GM18873 (cell line): Measurements from ENCODE around the gene KCTD13.
"Not testable (repeated sequence)": the region's sequence is repeated elsewhere in the genome, so short reads cannot be mapped to it uniquely, and the experiment has no call there.

Experiments
- ATAC-seq: cut with Tn5 transposase; IDR thresholded peaks from one replicate; pipeline ENCODE4 v1.9.1; 2021; ENCODE audit warnings: mild to moderate bottlenecking, moderate library complexity, moderate number of reproducible peaks; ENCODE audit not compliant: unreplicated experiment, low FRiP score

The KCTD13 gene

DNA sequence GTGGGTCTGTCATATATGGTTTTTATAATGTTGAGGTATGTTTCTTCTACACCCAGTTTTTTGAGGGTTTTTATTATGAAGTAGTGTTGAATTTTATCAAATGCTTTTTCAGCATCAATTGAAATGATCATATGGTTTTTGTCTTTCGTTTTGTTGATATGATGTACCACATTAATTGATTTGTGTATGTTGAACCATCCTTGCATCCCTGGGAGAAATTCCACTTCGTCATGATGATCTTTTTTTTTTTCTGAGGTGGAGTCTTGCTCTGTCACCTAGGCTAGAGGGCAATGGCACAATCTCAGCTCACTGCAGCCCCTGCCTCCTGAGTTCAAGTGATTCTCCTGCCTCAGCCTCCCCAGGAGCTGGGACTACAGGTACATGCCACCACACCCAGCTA, 21.9 kb upstream of the KCTD13 start:
- ATAC-seq: no peak

DNA sequence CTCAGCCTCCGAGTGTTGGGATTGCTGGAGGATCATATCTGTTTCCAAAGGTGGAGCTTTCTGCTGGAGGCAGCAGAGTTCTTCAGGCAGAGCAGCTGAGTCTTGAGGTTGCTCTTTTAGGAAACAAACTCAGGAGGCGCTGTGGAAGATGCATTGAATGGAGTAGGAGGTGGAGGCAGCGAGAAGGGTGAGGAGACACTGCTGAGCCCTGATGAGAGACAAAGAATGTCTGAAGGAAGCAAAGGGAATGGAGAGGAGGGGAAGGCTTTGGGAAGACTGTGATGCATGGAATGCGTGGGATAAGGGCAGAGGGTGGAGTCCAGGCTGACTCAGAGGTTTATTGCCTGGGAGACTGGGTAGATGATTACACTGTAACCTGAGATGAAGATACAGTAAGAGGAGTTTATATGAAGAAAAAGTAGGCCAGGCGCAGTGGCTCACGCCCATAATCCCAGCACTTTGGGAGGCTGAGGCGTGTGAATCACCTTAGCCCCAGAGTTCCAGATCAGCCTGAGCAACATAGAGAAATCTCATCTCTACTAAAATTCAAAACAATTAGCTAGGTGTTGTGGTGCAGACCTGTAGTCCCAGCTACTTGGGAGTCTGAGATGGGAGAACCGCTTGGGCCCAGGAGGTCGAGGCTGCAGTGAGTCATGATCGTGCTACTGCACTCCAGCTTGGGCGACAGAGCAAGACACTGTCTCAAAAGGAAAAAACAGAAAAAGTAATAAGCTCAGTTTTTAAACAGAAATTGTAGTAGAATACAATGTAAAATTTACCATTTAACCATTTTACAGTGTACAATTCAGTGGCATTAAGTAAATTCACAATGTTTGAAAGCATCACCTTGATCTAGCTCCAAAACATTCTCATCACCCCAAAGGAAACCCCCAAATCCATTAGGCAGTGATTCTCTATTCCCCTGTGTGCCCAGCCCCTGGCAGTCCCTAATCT, 18.1 kb upstream of the KCTD13 start:
- no peak for ATAC-seq

DNA sequence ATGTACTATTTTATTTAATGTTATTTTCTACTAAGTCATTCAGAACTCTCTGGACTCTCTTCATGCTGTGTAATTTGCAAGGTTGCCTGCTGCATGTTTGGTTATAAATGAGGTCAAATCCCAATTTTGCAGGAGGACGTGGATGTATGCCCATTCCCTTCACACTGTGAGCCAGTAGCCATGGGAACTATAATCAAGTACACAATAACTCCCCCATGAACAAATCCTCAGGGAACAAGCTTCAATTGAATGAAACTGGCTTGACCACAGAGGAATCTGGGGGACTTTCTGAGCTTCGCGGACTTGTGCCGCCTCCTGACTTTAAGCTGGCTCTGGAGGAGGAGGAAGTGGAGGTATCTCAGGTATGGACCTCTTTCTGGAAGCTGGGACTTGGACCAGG, 14.6 kb upstream of the KCTD13 start:
- ATAC-seq: no peak

DNA sequence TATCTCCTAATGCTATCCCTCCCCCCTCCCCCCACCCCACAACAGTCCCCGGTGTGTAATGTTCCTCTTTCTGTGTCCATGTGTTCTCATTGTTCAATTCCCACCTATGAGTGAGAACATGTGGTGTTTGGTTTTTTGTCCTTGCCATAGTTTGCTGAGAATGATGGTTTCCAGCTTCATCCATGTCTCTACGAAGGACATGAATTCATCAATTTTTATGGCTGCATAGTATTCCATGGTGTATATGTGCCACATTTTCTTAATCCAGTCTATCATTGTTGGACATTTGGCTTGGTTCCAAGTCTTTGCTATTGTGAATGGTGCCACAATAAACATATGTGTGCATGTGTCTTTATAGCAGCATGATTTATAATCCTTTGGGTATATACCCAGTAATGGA, 5.7 kb upstream of the KCTD13 start:
- ATAC-seq: not testable (repeated sequence)

DNA sequence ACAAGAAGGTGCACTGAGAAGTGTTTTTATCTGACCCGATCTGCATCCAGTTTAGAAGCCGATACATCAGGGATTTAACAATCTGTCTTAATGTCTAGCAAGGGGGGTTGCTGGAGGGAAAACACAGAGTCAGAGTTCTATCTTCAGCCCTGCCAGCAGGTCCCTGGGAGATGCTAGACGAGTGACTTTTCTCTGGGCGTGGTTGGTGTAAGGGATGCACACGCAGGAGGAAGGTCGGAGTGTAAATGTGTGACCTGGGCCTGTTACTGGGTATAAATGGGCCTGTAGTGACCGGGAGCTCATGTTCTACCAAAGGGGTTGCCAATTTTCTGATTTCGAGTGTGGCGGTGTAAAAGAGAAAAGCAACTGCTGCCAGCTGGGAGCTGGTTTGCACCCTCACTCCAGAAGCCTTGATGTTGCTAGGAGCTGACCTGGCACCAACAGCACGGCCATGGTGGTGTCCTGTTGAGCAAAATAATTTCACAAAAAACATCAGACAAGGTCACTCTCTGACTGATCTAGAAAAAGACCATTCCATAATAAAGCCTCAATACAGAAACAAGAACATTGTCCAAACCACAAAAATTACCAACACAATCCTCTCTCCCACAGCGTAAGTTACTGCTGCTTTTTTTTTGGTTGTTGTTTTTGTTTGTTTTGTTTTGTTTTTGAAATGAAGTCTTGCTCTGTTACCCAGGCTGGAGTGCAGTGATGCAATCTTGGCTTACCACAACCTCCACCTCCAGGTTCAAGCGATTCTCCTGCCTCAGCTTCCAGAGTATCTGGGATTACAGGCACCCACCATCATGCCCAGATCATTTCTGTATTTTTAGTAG, 1.3 kb upstream of the KCTD13 start:
- no peak for ATAC-seq

DNA sequence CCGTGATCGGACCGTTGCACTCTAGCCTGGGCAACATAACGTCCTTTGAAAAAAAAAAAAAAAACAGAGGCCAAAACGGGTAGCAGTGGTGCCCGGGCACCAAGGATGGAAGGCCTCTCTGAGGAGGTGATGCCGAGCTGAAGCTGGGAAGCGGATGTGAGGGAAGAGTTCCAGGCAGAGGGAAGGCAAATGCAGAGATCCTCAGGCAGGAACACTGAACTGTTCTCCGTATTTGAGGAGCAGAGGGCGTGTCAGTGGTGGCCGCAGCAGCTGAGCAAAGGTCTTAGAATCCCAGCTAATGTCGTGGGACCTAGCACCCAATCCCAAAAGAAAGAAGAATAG, 656 bp upstream of the KCTD13 start:
- ATAC-seq: peak; percentile 19

DNA sequence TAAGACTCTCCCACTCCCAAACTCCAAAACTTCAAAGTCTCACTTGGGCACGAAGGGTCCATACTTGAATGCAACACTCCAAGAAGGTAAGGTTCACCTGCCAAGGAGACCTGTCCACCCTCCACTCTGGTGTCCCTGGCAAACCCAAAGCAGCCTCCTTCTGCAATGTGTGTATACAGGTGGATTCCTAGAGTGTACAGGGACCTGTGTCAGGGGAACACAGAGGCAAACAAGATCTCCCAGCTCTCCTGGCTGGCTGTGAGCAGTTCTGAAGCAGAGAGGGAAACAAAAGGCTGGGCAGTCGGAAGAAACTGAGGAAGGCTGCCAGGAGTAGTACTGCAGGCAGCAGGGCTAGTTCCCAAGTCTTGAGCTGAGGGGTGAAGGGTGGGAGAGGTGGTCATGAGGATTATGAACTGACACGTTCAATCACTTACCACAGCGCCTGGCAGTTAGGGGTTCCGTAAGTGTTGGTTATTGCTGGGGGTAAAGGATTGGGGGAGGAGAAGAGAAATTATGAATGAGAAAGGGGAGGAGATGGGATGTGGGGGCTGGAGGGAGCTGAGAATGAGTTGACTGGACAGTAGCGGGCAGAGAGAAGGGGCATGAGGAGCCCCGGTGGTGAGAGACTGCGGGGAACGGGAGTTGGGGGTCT, 795 bp downstream of the KCTD13 start:
- ATAC-seq: no peak

DNA sequence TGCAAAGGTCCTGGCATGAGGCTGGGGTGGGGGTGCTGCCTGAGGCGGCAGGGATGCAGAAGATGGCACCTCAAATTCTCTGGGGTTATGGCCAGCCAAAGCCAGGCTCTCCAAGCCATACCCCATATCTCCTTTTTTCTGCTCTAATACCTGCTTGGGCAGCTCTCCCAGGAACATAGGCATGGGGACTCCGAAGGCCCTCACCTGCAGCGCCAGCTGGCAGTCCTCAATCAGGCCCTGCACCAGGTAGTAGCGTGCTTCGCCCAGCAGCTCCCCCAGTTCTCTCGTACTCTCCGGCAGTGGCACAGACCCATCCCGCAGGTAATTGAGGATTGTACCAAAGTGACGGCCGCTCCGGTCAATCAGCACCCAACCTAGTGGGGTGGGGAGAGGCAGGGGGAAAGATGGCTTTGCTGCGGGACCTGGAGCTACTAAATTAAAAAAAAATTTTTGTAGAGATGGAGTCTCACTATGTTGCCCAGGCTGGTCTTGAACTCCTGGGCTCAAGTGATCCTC, 3.0 kb downstream of the KCTD13 start:
- ATAC-seq: no peak

DNA sequence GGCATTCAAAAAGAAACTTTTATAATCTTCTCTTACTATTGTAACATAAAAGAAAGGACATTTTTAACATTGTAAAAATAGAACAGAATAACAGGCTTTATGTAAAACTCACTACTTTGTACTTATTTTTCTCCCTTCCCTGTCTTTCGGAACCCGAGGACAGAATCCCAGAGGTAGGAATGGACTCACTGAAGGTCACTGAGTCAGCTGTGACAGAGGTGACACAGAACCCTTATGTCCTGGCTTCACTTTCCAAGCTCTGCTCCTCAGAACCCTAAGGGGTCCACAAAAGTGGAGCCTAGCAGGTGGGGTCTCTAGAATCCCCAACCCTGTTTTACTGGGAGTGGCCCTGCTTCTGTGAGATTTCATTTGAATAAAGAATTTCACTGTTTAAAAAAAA, 3.7 kb downstream of the KCTD13 start:
- no peak for ATAC-seq

DNA sequence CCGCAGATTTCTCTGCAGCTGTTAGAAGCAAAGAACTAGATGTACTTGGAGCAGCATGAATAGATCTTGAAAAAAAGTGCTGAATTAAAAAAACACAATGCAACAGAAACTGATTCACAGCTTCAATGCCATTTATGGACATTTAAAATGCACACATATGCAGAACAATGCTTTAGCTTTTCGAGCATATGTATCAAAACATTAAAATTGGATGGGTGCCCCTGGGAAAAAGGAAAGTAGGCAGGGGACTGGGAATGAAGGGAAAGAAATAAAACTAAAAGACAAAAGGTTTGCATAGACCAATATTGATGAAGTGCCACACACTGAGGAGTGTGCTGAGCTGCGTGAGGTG, 5.0 kb downstream of the KCTD13 start:
- ATAC-seq: no peak

DNA sequence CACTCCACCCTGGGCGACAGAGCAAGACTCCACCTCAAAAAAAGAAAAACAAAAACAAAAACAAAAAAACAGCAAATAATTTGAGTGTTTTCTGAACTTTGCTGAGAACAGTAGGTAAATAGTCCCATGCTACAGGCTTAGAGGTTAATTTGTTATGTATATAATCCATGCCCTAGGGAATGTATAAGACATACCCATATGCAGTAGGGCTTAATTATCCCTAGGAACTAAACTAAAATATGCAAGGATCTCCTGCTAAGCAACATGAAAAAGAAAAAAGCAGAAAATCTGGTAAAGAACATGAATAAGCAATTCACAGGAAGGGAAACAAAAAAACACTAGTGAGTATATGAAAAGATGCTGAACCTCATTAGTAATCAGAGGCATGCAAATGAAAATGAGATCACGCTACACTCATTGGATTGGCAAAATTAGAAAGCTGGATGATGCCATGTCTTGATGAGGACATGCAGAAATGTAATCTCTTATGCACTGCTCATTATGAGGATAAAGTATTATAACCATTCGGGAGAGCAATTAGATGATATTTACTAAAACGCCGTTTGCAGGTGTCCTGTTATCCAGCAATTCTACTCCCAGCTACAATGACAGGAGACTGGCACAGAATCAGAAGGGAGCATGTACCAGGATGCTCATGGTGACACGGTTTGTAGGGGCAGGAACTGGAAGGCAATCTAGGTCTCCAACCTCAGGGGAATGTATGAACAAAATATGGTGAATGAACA, 5.6 kb downstream of the KCTD13 start:
- ATAC-seq: no peak

DNA sequence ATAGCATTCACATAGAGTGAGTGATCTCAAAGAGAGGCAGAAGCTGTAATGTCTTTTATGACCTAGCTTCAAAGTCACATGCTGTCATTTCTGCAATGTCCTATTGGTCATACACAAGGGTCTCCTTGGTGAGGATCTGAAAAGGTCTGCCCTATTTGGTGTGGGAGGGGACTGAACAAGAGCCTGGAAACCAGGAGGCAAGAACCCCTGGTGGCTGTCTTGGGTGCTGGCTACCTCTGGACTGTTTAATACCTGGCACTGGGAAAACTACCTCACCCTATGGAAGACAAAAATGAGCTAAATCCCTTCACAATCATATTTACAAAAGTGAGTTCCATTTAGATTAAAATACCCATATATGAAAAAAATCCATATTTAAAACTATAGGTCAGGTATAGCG, 9.0 kb downstream of the KCTD13 start:
- no peak for ATAC-seq

DNA sequence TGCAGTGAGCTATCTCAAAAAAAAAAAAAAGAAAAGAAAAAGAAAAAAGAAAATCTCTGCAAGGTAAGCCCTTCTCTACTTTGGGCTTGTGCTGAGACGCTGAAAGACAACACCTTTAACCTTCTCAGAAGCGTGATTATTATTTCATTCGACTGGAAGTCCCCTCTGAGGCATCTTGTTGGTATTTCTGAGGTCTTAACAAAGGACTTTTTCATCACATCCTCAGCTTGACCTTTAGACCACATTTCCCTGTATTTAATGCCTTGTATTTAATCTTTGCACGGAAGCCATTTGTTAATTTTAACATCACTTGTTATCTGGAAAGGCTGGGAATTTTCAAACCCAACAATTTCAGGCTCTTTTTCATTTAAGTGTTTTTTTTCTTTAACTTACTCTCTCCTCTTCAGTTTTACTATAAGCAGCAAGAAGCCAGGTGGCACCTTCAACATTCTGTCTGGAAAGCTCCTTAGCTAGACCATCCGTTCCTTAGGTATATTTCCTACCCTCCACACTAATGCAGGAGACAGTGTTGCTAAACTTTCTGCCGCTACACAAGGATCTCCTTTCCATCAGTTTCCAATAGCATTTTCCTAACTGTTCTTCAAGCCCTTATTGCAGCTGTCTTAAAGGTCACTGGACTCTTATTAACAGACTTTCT, 10.3 kb downstream of the KCTD13 start:
- no peak for ATAC-seq

DNA sequence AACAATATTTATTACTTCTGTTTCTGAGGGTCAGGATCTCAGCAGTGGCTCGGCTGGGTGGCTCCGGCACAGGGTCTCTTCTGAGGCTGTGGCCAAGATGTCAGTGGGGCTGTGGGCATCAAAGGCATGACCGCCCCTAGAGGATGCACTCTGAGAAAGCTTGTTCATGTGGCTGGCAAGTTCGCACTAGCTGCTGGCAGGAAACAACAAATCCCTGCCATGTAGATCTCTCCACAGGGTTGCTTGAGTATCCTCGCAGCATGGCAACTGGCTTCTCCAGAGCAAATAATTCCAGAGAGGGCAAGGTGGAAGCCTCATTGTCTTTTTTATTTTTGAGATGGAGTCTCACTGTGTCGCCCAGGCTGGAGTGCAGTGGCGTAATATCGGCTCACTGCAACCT, 12.5 kb downstream of the KCTD13 start:
- ATAC-seq: no peak

DNA sequence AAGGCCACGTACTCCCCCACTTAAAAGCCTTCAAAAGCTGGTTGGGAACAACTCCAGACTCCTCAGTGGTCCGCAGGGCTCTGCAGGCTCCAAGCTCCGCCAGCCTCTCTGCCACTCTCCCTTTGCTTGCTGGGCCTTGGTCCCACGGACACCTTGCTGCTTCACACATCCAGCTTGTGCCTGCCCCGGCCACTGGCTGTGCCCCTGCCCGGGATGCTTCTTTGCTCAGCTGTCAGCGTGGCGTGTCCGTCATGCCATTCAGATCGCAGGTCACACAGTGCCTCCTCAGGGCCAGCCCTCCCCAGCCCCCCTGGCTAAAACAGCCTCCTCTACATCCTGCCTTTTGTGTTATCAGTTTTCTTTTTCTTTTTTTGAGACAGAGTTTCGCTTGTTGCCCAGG, 13.9 kb downstream of the KCTD13 start:
- ATAC-seq: no peak

DNA sequence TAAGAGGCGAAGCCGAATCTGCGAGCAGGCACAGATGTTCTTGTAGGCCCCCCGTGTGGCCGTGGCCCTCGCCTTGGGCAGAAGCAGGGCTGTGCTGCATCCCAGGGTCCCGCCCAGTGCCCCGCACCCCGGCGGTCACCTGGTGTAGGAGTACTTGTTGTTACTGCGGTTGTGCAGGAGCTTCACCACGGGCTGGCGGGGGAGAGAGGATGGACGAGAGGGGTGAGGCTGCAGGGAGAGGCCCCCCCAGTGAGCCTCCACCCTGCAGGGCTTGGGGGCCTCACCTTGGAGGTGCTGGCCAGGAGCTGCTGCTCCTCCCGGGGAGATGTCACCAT, 14.4 kb downstream of the KCTD13 start:
- ATAC-seq: no peak

DNA sequence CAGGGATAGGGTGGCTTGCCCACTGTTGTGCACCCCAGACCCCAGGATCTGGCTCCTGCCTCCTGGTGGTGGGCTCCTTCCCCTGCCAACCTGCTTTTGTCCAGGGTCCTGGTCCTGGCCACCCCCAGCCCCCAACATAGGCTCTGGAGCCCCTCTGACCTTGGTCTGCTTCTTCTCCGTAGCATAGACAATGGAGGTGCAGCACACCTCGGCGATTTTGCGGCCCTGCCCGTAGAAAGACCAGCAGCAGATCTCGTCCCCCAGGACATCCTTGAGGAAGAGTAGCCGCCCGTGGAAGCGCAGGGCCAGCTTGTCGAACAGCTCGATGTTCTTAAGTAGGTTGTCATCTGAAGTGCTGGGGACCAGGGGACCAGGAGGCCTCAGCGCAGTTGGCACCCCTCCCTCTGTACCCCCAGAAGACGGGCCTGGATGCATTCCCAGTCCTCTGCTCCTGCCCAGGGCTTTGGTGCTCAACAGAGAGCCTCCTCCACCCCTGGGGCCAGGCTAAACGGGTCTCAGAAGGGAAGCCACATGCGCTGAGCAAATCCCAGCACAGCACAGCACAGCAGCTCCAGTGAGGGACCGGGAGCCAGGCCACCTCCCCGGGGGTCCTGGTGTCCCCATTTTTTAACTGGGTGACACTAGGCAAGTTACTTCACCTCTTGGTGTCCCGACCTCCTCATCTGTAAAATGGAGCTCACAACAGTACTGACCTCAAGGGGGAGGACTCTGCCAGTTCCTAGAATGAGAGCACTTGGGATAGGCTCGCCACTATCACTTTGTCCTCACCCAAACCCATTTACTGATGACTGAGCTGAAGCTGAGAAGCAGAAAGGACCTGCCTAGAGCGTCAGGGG, 15.0 kb downstream of the KCTD13 start:
- ATAC-seq: no peak

DNA sequence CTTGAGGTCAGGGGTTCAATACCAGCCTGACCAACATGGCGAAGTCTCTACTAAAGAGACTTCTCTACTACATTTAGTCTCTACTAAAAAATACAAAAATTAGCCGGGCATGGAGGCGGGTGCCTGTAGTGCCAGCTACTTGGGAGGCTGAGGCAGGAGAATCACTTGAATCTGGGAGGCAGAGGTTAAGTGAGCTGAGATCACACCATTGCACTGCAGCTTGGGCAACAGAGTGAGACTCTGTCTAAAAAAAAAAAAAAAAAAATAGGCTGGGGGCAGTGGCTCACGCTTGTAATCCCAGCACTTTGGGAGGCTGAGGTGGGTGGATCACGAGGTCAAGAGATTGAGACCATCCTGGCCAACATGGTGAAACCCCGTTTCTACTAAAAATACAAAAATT, 16.2 kb downstream of the KCTD13 start:
- ATAC-seq: not testable (repeated sequence)

DNA sequence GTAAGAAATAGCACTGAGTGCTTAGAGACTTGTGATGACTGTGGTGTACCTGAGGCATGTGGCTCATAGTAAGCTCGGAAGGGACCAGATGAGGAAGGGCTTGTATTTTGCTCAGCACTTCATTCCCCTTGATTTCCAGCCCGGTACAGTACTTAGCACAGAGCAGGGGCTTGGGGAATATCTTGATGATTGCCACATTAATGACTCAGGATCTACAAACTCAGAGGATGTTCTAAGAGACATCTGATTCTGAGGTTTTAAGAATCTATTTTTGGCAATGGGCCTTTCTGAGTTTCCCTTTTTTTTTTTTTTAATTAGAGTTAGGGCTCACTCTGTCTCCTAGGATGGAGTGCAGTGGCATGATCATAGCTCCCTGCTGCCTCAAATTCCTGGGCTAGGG, 16.6 kb downstream of the KCTD13 start:
- no peak for ATAC-seq
